K562 (cell line): ENCODE results near the gene RBMS3. TPM values are rescaled to one million over a fixed set of nuclear protein-coding genes. Genes with fewer than 3 reads are reported as not detected.

Experiments used
- ATAC-seq: fragments of 200-7000 bp; cut with Tn5 transposase; 3 replicates; pipeline ENCODE4 v1.9.1; 2020; ENCODE audit warnings: moderate library complexity
- BruUV-seq: library from RNA; stranded (reverse); fragments of 400-500 nt; replicated peaks from 2 replicates; lab custom pipeline; 2021; lab: Mats Ljungman, UMichigan
- CTCF ChIA-PET: fragments of 300-600 bp; formaldehyde crosslinking; extraction: SDS; loops from one replicate; lab custom pipeline; 2021; ENCODE audit warnings: low intra/inter-chr PET ratio; lab: Yijun Ruan, JAX
- POLR2A ChIA-PET: fragments of 300-600, 350-650 bp; sonication (Branson Sonifier 250); formaldehyde crosslinking; extraction: SDS; loops from one replicate; lab custom pipeline; 2021; ENCODE audit warnings: antibody characterized with exemption, inconsistent platforms; lab: Yijun Ruan, JAX
- DNase-seq, 4 experiments: peaks; one replicate each; pipeline versions ENCODE4 v3.0.0 to v3.0.0-alpha.2; 2011 to 2018; ENCODE audit warnings: low spot score in 3 of 4, mixed read lengths in 3 of 4; ENCODE audit errors: extremely low read depth in 1 of 4
- FAIRE-seq: peaks from 2 replicates; lab custom pipeline; 2011; peaks lifted over from hg19 to GRCh38; lab: Jason Lieb, UNC
- H2AFZ ChIP-seq: 2 replicates; pipeline ENCODE4 v1.6.0; 2011; ENCODE audit warnings: low read depth, low read length, control low read depth, inconsistent platforms
- H3K27ac ChIP-seq: fragments of 200-600 bp; 3 replicates; pipeline ENCODE4 v1.8.0; 2011; ENCODE audit warnings: low read depth, mild to moderate bottlenecking, control low read depth, inconsistent platforms, low read length, moderate library complexity, mixed read lengths; ENCODE audit errors: extremely low read depth
- H3K27me3 ChIP-seq, 2 experiments: fragments of 300-600 bp in 1 of 2; 2 replicates in 1 of 2; 3 replicates in 1 of 2; pipeline versions ENCODE4 v1.6.0 to v1.8.0; 2011; ENCODE audit warnings: inconsistent platforms in 2 of 2, low read length in 2 of 2, mild to moderate bottlenecking in 1 of 2, mixed read lengths in 1 of 2, moderate library complexity in 1 of 2; ENCODE audit not compliant: control insufficient read depth in 2 of 2, insufficient read depth in 2 of 2
- H3K36me3 ChIP-seq: fragments of 300-600 bp; 3 replicates; pipeline ENCODE4 v1.8.0; 2011; ENCODE audit warnings: mild to moderate bottlenecking, low read length, inconsistent platforms; ENCODE audit not compliant: control insufficient read depth, insufficient read depth
- H3K4me1 ChIP-seq, 2 experiments: fragments of 200-600 bp in 1 of 2; replicated peaks in 1 of 2; 2 replicates in 1 of 2; 3 replicates in 1 of 2; pipeline versions ENCODE4 v1.5.1 to v1.8.0; 2011; ENCODE audit warnings: inconsistent platforms in 2 of 2, low read length in 2 of 2, mild to moderate bottlenecking in 1 of 2, mixed read lengths in 1 of 2, moderate library complexity in 1 of 2; ENCODE audit not compliant: control insufficient read depth in 2 of 2, insufficient read depth in 2 of 2
- H3K4me2 ChIP-seq: 2 replicates; pipeline ENCODE4 v1.6.1; 2011; ENCODE audit warnings: low read length, control low read depth, inconsistent platforms, mixed read lengths; ENCODE audit not compliant: insufficient read depth
- H3K4me3 ChIP-seq: fragments of 200-600 bp; sonication (generic), shearing (Covaris generic); 2 replicates; pipeline ENCODE4 v1.5.1; 2016; ENCODE audit warnings: control low read depth, inconsistent platforms
- H3K79me2 ChIP-seq: fragments of 200-600 bp; 3 replicates; pipeline ENCODE4 v1.8.0; 2011; ENCODE audit warnings: low read length, inconsistent platforms; ENCODE audit not compliant: control insufficient read depth, insufficient read depth
- H3K9ac ChIP-seq, 2 experiments: 2 replicates each; pipeline versions ENCODE4 v1.6.0 to v1.6.1; 2011; ENCODE audit warnings: low read depth in 2 of 2, low read length in 2 of 2, control low read depth in 1 of 2, inconsistent platforms in 1 of 2, mild to moderate bottlenecking in 1 of 2, mixed read lengths in 1 of 2; ENCODE audit not compliant: insufficient read depth in 1 of 2
- H3K9me1 ChIP-seq: one replicate; pipeline ENCODE4 v1.6.0; 2011; ENCODE audit warnings: inconsistent platforms, mild to moderate bottlenecking, low read length, moderate library complexity; ENCODE audit not compliant: control insufficient read depth, insufficient read depth
- H3K9me3 ChIP-seq: replicated peaks from 2 replicates; pipeline ENCODE4 v1.5.1; 2011; ENCODE audit warnings: low read depth, low read length, inconsistent platforms; ENCODE audit not compliant: control insufficient read depth, insufficient read depth
- H4K20me1 ChIP-seq: replicated peaks from 2 replicates; pipeline ENCODE4 v1.6.1; 2011; ENCODE audit warnings: low read length, inconsistent platforms, mixed read lengths; ENCODE audit not compliant: control insufficient read depth, insufficient read depth
- CREBBP ChIP-seq: IDR thresholded peaks from one replicate; pipeline ENCODE4 v1.6.1; 2012; ENCODE audit warnings: low read depth, mild to moderate bottlenecking, control low read depth, inconsistent platforms, low read length
- DNMT1 ChIP-seq: fragments of 450-650 bp; IDR thresholded peaks from 2 replicates; pipeline ENCODE4 v1.6.1; 2016; ENCODE audit warnings: antibody characterized with exemption, mild to moderate bottlenecking
- MEF2D ChIP-seq: conservative IDR thresholded peaks from 2 replicates; pipeline ENCODE4 v1.6.1; 2016; ENCODE audit warnings: low read depth, missing genetic modification characterization, missing compliant biosample characterization
- ZKSCAN3 ChIP-seq: fragments of 250-450 bp; sonication (Bioruptor Pico); IDR thresholded peaks from 2 replicates; pipeline ENCODE4 v1.4.0; 2020
- ZNF41 ChIP-seq: fragments of 250-450 bp; sonication (Bioruptor Pico); conservative IDR thresholded peaks from 2 replicates; pipeline ENCODE4 v1.4.0; 2020; ENCODE audit warnings: mild to moderate bottlenecking
- ZZZ3 ChIP-seq: fragments of 450-650 bp; IDR thresholded peaks from 2 replicates; pipeline ENCODE4 v1.6.1; 2016; ENCODE audit warnings: antibody characterized with exemption, mild to moderate bottlenecking, moderate library complexity
- WGBS: fragments of 100-300 bp; shearing (Covaris generic); methylation state at CpG from one replicate; pipeline ENCODE4 v1.1.6; 2016; ENCODE audit warnings: low coverage, mixed read lengths; ENCODE audit not compliant: insufficient coverage; ENCODE audit errors: missing lambda C conversion rate; 5-methylcytosine and 5-hydroxymethylcytosine counted together
- in situ Hi-C: fragments of 300-500 bp; cut with MboI; formaldehyde crosslinking; loops from 4 replicates; pipeline ENCODE4 v1.15.0; 2018; ENCODE audit warnings: inconsistent platforms, mixed read lengths
- intact Hi-C: fragments of 100-400 bp; cut with micrococcal nuclease; formaldehyde crosslinking; loops from 2 replicates; pipeline ENCODE4 v1.14.2; 2022
- polyA plus RNA-seq, 8 experiments: library from polyadenylated mRNA; depleted of rRNA in 4 of 8; stranded (reverse) in 5 of 8; unstranded in 3 of 8; fragments of >200 nt; fragmentation: Nextera tagmentation in 2 of 8; fragmentation: Illumina TruSeq in 1 of 8; extraction: Ambion mirVana in 2 of 8; extraction: Trizol in 1 of 8; gene quantifications; 2 replicates each; pipeline versions ENCODE4 v1.2.1 to v1.2.3, GENCODE V29; 2011 to 2014; ENCODE audit warnings: inconsistent platforms in 1 of 8, missing spikeins in 1 of 8
- total RNA-seq, 7 experiments: library from RNA; depleted of rRNA in 6 of 7; stranded (reverse); fragments of >200 nt in 6 of 7; fragmentation: Illumina TruSeq in 2 of 7; extraction: Trizol in 2 of 7; gene quantifications; 2 replicates each; pipeline versions ENCODE4 v1.2.1 to v1.2.3, GENCODE V29; 2011 to 2021; ENCODE audit warnings: low replicate concordance in 1 of 7
- TF ChIP-seq, protein P1 (sequence below): fragments of 450-650 bp; IDR thresholded peaks from 2 replicates; pipeline ENCODE4 v1.6.1; 2017; ENCODE audit warnings: antibody characterized with exemption

The RBMS3 gene
- total and polyA plus RNA-seq, 9 of the 15 experiments (the other 6 are each of a cell fraction or from before 2014, with no cell fraction given) = 0.20 TPM; not detected in 8

DNA sequence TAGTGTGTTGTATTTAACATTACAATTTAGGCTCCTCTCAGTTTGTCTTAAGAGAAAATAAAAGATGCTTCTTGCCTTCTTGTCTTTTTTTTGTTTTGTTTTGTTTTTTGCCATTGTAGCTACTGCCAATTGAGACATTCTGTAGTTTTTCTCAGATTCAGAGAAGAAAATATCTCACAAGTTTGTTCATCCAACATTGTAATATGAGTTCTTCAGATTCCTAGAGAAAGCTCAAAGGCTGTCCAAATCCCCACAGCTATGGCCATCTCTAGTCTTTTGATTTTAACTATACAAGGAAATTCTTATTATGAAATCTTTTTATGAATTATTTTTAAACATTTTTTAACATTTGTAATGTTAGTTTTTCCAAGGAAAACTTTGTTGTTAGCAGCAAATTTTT is 264.7 kb downstream of the RBMS3 start:
- ATAC-seq = no peak
- no peaks in the 10 kb centered on the region for H3K4me1 ChIP-seq
- no peak for FAIRE-seq
- H3K9me3 ChIP-seq = no peaks in the 10 kb centered on the region; the same call in 1 of the 2 replicates
- no peaks in the 10 kb centered on the region for H4K20me1 ChIP-seq
- TF ChIP-seq ZZZ3 (no peak), CREBBP (no peak), MEF2D (tag) (no peak), ZNF41 (CRISPR knock-in tag) (no peak)
- TF ChIP-seq, protein P1, sequence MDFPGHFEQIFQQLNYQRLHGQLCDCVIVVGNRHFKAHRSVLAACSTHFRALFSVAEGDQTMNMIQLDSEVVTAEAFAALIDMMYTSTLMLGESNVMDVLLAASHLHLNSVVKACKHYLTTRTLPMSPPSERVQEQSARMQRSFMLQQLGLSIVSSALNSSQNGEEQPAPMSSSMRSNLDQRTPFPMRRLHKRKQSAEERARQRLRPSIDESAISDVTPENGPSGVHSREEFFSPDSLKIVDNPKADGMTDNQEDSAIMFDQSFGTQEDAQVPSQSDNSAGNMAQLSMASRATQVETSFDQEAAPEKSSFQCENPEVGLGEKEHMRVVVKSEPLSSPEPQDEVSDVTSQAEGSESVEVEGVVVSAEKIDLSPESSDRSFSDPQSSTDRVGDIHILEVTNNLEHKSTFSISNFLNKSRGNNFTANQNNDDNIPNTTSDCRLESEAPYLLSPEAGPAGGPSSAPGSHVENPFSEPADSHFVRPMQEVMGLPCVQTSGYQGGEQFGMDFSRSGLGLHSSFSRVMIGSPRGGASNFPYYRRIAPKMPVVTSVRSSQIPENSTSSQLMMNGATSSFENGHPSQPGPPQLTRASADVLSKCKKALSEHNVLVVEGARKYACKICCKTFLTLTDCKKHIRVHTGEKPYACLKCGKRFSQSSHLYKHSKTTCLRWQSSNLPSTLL = no peak
- H3K27me3 ChIP-seq = no peaks in the 10 kb centered on the region
- no peak overlapping the region for H3K9ac ChIP-seq
- no peaks in the 10 kb centered on the region for H3K9me1 ChIP-seq
- POLR2A ChIA-PET = no interaction called here
- no peak overlapping the region for H3K4me2 ChIP-seq
- intact Hi-C loops = no loop called here
- in situ Hi-C loops = no loop called here
- H3K27ac ChIP-seq = no peak overlapping the region
- no peaks in the 10 kb centered on the region for H3K36me3 ChIP-seq
- CTCF ChIA-PET = no interaction called here
- no TSS peak for BruUV-seq
- H2AFZ ChIP-seq = no peak overlapping the region
- H3K4me3 ChIP-seq = no peak overlapping the region
- H3K79me2 ChIP-seq = no peaks in the 10 kb centered on the region
- no peak for DNase-seq

DNA sequence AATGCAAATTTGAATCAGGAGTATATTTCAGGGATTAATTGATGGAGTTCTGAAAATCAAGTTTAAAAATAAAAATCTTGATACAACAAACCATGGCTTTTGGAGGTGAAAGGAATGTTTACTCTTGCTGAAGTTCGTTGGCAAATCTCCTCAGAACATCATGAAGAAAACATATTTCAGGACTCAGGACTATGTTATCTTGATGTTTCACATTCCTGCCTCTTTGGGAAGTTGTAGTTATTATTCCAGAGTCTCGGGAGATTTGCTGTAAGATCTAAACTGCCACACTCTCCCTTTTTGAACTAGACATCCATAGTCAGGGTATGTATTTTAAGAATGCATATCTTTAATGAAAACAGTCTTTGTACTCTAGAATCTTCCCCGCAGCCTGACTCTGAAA is 271.2 kb downstream of the RBMS3 start:
- no peak overlapping the region for H3K4me3 ChIP-seq
- no peaks in the 10 kb centered on the region for H4K20me1 ChIP-seq
- no peak for ATAC-seq
- no peak overlapping the region for H2AFZ ChIP-seq
- H3K9ac ChIP-seq = no peak overlapping the region
- ChIA-PET POLR2A (no interaction called here), CTCF (no interaction called here)
- H3K9me1 ChIP-seq = no peaks in the 10 kb centered on the region
- TF ChIP-seq DNMT1 = no peak
- TF ChIP-seq ZKSCAN3 (CRISPR knock-in tag) = no peak
- BruUV-seq = no TSS peak
- in situ Hi-C loops = no loop called here
- DNase-seq = no peak
- H3K27ac ChIP-seq = no peak overlapping the region
- intact Hi-C loops = no loop called here
- no peaks in the 10 kb centered on the region for H3K79me2 ChIP-seq
- no peaks in the 10 kb centered on the region for H3K9me3 ChIP-seq
- WGBS = 2% methylated on average over 3 of the region's 3 CpGs
- H3K36me3 ChIP-seq = no peaks in the 10 kb centered on the region
- no peaks in the 10 kb centered on the region for H3K4me1 ChIP-seq
- no peak for FAIRE-seq
- H3K27me3 ChIP-seq = no peaks in the 10 kb centered on the region
- H3K4me2 ChIP-seq = no peak overlapping the region
